ENCODE measurements around the gene TSEN15.
"Not testable (repeated sequence)": the region's sequence is repeated elsewhere in the genome, so short reads cannot be mapped to it uniquely, and the experiment has no call there.

The TSEN15 gene

DNA sequence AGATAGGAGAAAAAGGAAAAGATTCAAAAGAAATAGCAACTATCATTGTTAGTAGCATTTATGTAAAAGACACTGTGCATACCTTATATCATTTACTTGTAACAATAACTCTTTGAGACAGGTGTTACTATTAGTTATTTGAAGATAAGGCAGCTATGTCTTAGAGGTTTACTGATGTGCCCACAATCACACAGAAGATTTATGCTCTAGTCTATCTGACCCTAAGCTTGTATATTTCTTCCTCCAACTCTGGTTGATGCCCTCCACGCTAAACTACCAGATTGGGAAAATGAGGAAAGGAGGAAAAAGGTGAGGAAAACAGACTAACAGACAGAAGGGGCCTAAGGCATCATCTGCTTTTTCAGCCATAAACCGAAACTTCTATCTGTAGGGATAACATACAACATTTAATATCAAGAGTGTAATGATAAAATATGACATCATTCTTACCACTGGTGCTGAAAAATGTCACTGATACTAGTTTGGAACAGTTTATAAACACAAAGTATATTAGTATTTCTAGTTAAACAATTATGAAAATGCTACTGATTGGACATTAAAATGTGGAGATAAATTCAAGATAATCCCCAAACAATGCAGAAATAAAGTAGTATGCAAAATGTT is 19.1 kb upstream of the TSEN15 start:
- H3K9me3 ChIP-seq (ENCODE audit: control insufficient read depth, insufficient read depth, low read length) = no peaks in the 10 kb centered on the region
- no peak overlapping the region for H3K4me3 ChIP-seq (ENCODE audit: low read depth, low read length)
- H3K4me1 ChIP-seq (ENCODE audit: control insufficient read depth, insufficient read depth, low read length) = peaks cover 3% of the 10 kb centered on the region
- H3K36me3 ChIP-seq (ENCODE audit: control insufficient read depth, insufficient read depth, low read length) = no peaks in the 10 kb centered on the region
- H3K9ac ChIP-seq (ENCODE audit: low read depth, low read length) = no peak overlapping the region
- H3K27me3 ChIP-seq (ENCODE audit: control insufficient read depth, insufficient read depth, low read length) = peaks cover 69% of the 10 kb centered on the region

DNA sequence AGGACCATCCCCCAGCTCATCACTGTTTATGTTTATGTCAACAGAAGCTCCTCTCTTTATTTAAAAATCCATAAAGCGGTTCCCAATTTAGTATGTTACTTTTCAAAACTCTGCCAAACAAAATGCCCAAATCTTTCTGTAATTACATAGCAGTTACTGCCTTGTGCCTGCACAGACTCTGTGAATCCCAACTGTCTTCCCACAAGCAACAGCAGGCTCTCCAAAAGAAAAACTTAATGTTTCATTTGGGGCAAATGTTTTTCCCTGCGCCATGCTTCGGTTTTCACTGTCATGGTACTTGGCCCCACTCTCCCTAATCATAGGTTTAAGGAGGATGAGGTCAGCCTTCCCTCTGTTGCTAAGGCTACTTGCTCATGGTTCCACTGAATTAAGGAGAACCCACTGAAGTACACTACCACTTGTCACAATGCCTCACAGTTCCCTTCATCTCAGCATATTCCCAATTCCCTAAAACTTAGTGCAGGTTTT is 18.6 kb upstream of the TSEN15 start:
- Histone ChIP-seq H3K9me3 (ENCODE audit: control insufficient read depth, insufficient read depth, low read length) (no peaks in the 10 kb centered on the region), H3K9ac (ENCODE audit: low read depth, low read length) (no peak overlapping the region), H3K4me1 (ENCODE audit: control insufficient read depth, insufficient read depth, low read length) (peaks cover 3% of the 10 kb centered on the region), H3K27me3 (ENCODE audit: control insufficient read depth, insufficient read depth, low read length) (peaks cover 71% of the 10 kb centered on the region), H3K4me3 (ENCODE audit: low read depth, low read length) (no peak overlapping the region), H3K36me3 (ENCODE audit: control insufficient read depth, insufficient read depth, low read length) (no peaks in the 10 kb centered on the region)

DNA sequence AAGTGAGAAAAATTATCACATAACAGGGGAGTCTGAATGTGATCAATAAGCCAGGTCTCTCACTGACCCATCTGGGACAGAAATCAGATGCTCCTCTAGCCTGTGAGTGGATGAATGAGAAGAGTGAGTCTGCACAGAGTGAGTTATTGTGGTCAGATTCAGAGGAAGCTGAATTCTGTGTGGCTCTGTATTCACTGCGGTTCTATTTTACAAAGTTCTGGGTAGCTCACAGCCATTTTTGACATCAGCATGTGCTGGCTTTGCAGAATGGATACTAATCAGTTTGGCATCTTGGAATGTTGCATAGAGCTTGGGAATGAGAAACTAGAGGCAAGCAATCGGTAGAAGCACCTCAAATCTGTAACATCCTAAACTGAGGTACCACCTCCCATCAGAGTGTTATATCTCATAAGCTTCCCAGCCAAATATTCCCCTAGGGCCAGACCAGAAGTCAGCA is 17.8 kb upstream of the TSEN15 start:
- no peak overlapping the region for H3K9ac ChIP-seq (ENCODE audit: low read depth, low read length)
- peaks cover 72% of the 10 kb centered on the region for H3K27me3 ChIP-seq (ENCODE audit: control insufficient read depth, insufficient read depth, low read length)
- H3K36me3 ChIP-seq (ENCODE audit: control insufficient read depth, insufficient read depth, low read length) = no peaks in the 10 kb centered on the region
- H3K9me3 ChIP-seq (ENCODE audit: control insufficient read depth, insufficient read depth, low read length) = no peaks in the 10 kb centered on the region
- H3K4me1 ChIP-seq (ENCODE audit: control insufficient read depth, insufficient read depth, low read length) = peaks cover 3% of the 10 kb centered on the region
- H3K4me3 ChIP-seq (ENCODE audit: low read depth, low read length) = no peak overlapping the region

DNA sequence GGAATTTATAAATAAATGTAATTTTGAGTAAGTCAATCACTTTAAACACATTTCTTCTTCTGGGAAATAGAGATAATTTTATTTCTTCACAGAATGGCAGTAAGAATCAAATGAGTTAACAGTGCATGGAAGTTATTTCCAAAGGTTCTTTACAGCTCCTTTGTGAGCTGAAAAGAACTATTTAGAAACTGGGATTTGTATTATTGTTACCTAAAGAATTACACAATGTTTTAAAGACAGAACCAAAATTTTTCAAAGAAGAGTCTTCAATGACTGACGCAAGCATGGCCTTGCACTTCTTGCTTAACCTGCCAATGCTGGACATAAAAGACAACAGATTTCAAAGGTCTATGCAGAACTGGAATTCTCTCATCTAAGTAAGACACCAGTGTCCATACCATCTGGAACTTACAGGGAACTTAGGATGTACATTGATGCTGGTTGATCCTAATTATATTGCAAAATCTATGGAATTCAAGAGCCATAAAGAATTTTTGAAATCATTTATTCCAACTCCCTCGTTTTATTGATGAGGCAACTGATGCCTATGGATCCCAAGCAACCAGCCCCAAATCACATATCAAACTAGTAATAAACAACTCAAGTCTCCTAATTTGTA is 16.7 kb upstream of the TSEN15 start:
- Histone ChIP-seq H3K4me1 (ENCODE audit: control insufficient read depth, insufficient read depth, low read length) (peaks cover 3% of the 10 kb centered on the region), H3K9me3 (ENCODE audit: control insufficient read depth, insufficient read depth, low read length) (no peaks in the 10 kb centered on the region), H3K27me3 (ENCODE audit: control insufficient read depth, insufficient read depth, low read length) (peaks cover 83% of the 10 kb centered on the region), H3K36me3 (ENCODE audit: control insufficient read depth, insufficient read depth, low read length) (no peaks in the 10 kb centered on the region), H3K9ac (ENCODE audit: low read depth, low read length) (no peak overlapping the region), H3K4me3 (ENCODE audit: low read depth, low read length) (no peak overlapping the region)

DNA sequence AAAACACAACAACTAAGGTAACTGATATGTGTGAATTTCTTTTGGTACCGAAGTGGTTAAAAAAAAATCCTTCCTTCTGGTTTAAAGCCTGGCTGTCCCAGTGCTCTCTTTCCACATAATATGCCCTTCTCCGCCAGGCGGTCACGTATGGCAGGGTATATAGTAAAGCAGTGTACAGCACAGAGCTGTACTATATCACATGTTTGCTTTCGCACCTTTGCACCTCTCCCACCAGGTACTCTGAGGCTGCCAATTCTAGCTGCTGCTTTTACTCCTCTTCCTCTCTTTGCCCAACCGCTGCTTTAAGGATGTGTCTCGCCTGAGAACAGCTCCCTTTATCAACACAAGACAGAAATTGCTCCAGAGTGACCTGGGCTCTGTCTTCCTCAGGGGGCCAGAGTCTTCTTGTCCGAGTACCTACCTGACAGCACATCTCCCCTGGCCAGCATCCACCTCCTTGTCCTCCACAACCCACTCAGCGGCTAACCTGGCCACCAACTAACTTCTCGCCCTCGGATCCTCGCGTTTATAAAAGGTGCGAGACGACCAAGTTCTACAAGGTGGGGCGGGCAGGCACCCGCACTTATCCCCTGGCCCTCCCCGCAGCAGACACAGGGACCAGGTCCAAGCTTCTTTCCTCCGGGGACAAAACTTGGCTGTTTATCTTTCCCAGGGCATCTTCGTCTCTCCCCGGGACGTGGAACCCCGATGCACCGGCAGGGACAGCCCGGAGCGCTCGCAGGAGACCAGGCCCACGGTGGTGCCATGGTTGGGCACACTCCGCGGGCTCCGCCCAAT is 15.6 kb upstream of the TSEN15 start:
- Histone ChIP-seq H3K4me3 (ENCODE audit: low read depth, low read length) (peak overlapping the region; percentile 77), H3K36me3 (ENCODE audit: control insufficient read depth, insufficient read depth, low read length) (no peaks in the 10 kb centered on the region), H3K4me1 (ENCODE audit: control insufficient read depth, insufficient read depth, low read length) (peaks cover 3% of the 10 kb centered on the region), H3K27me3 (ENCODE audit: control insufficient read depth, insufficient read depth, low read length) (peaks cover 90% of the 10 kb centered on the region), H3K9ac (ENCODE audit: low read depth, low read length) (no peak overlapping the region), H3K9me3 (ENCODE audit: control insufficient read depth, insufficient read depth, low read length) (no peaks in the 10 kb centered on the region)

DNA sequence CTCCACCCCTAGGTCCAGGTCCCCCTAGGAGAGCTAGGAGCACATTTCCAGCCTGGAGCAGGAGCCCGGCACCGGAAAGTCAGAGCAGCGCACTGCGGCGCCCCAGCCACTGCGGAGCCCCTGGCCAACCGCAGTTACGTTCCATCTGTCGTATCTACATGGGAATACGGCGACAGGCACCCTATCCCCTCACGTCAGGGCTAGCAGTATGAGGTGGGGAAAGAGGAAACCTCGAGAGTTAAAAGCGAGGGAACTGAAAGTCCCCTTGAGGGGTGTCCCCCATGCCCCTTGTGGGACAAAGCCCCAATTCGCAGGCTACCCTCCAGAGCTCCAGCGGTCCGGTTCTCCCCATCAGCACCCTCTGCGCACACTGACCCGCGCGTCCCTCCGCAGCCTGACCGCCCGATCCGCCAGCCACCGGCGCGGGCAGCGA is 15.0 kb upstream of the TSEN15 start:
- no peaks in the 10 kb centered on the region for H3K9me3 ChIP-seq (ENCODE audit: control insufficient read depth, insufficient read depth, low read length)
- H3K27me3 ChIP-seq (ENCODE audit: control insufficient read depth, insufficient read depth, low read length) = peaks cover 84% of the 10 kb centered on the region
- H3K36me3 ChIP-seq (ENCODE audit: control insufficient read depth, insufficient read depth, low read length) = no peaks in the 10 kb centered on the region
- H3K9ac ChIP-seq (ENCODE audit: low read depth, low read length) = no peak overlapping the region
- peaks cover 3% of the 10 kb centered on the region for H3K4me1 ChIP-seq (ENCODE audit: control insufficient read depth, insufficient read depth, low read length)
- H3K4me3 ChIP-seq (ENCODE audit: low read depth, low read length) = peak overlapping the region; percentile 77

DNA sequence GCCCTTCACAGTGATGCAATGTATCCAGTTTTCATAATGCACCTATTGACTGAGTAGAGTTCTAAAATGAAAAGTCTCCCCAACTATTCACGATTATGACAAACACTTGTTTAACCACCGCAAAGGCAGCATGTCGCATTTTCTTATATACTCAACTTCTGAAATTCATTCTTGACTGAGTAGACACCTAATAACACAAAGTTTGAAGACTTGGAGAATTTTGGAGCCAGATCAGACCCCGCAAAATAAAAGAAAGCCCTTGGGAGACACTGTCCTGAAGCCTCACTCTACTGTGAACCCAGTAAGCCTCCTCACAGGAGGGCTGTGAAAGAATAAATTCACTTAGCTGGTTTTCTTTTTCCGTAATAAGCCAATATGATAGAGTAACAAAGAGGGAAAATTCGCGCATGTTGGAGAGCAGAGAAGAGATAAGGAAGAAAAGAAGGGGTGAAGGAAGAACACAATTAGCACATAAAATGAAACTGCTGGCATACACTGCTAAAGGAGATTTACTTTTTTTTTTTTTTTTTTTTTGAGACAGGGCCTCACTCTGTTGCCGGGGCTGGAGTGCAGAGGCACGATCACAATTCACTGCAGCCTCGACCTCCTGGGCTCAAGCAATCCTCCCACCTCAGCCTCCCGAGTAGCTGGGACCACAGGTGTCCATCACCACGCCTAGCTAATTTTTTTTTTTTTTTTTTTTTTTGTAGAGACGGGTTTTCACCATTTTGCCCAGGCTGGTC is 13.5 kb upstream of the TSEN15 start:
- peaks cover 71% of the 10 kb centered on the region for H3K27me3 ChIP-seq (ENCODE audit: control insufficient read depth, insufficient read depth, low read length)
- H3K36me3 ChIP-seq (ENCODE audit: control insufficient read depth, insufficient read depth, low read length) = no peaks in the 10 kb centered on the region
- no peaks in the 10 kb centered on the region for H3K9me3 ChIP-seq (ENCODE audit: control insufficient read depth, insufficient read depth, low read length)
- H3K9ac ChIP-seq (ENCODE audit: low read depth, low read length) = no peak overlapping the region
- peak overlapping the region; percentile 77 for H3K4me3 ChIP-seq (ENCODE audit: low read depth, low read length)
- peaks cover 3% of the 10 kb centered on the region for H3K4me1 ChIP-seq (ENCODE audit: control insufficient read depth, insufficient read depth, low read length)

DNA sequence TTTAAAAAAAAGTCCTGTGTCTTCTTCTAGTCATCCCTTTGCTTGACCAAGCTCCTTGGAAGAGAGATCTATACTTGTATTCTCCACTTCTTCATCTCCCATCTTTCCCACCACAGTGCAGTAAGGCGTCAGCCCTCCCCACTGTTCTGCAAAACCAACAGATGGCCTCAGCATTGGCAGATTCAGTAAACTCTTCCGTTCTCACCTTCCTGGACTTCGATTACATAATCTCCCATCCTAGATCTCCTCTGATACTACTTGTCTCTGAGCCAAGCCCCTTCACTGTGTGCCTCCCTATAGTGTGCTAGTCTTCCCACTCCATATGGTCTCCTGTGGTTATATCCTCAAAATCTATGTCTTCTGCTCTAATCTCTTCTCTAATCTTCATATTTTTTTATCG is 12.4 kb upstream of the TSEN15 start:
- Histone ChIP-seq H3K9me3 (ENCODE audit: control insufficient read depth, insufficient read depth, low read length) (no peaks in the 10 kb centered on the region), H3K27me3 (ENCODE audit: control insufficient read depth, insufficient read depth, low read length) (peaks cover 60% of the 10 kb centered on the region), H3K4me3 (ENCODE audit: low read depth, low read length) (no peak overlapping the region), H3K4me1 (ENCODE audit: control insufficient read depth, insufficient read depth, low read length) (peaks cover 3% of the 10 kb centered on the region), H3K36me3 (ENCODE audit: control insufficient read depth, insufficient read depth, low read length) (no peaks in the 10 kb centered on the region), H3K9ac (ENCODE audit: low read depth, low read length) (no peak overlapping the region)

DNA sequence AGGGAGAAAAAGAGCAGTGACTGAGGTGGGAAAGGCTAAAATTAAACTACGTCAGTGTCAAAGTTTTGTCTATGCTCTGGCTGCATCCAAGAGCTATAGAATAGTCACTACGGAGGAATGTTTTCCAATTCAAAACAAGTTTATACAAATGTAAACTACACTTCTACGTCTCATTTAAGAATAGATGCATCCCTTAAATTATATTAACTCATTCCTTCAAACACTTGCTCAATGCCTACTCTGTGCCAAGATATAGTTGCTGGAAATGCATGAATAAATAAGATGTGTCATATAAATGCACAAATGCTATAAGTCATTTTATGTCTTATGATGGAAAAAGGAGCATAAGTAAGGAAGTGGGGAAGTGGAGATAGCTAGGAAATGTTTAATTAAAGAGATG is 9.8 kb upstream of the TSEN15 start:
- Histone ChIP-seq H3K9ac (ENCODE audit: low read depth, low read length) (no peak overlapping the region), H3K4me3 (ENCODE audit: low read depth, low read length) (no peak overlapping the region), H3K9me3 (ENCODE audit: control insufficient read depth, insufficient read depth, low read length) (no peaks in the 10 kb centered on the region), H3K4me1 (ENCODE audit: control insufficient read depth, insufficient read depth, low read length) (no peaks in the 10 kb centered on the region), H3K27me3 (ENCODE audit: control insufficient read depth, insufficient read depth, low read length) (peaks cover 34% of the 10 kb centered on the region), H3K36me3 (ENCODE audit: control insufficient read depth, insufficient read depth, low read length) (no peaks in the 10 kb centered on the region)

DNA sequence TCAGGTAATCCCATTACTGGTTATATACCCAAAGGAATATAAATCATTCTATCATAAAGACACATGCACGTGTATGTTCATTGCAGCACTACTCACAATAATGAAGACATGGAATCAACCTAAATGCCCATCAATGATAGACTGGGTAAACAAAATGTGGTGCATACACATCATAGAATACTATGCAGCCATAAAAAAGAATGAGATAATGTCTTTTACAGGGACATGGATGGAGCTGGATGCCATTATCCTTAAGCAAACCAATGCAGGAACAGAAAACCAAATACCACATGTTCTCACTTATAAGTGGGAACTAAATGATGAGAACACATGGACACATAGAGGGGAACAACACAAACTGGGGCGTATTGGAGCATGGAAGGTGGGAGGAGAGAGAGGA is 8.2 kb upstream of the TSEN15 start:
- not testable (repeated sequence) for H3K9ac ChIP-seq (ENCODE audit: low read depth, low read length); H3K4me1 ChIP-seq (ENCODE audit: control insufficient read depth, insufficient read depth, low read length); H3K9me3 ChIP-seq (ENCODE audit: control insufficient read depth, insufficient read depth, low read length); H3K36me3 ChIP-seq (ENCODE audit: control insufficient read depth, insufficient read depth, low read length); H3K4me3 ChIP-seq (ENCODE audit: low read depth, low read length)
- H3K27me3 ChIP-seq (ENCODE audit: control insufficient read depth, insufficient read depth, low read length) = peaks cover 23% of the 10 kb centered on the region

DNA sequence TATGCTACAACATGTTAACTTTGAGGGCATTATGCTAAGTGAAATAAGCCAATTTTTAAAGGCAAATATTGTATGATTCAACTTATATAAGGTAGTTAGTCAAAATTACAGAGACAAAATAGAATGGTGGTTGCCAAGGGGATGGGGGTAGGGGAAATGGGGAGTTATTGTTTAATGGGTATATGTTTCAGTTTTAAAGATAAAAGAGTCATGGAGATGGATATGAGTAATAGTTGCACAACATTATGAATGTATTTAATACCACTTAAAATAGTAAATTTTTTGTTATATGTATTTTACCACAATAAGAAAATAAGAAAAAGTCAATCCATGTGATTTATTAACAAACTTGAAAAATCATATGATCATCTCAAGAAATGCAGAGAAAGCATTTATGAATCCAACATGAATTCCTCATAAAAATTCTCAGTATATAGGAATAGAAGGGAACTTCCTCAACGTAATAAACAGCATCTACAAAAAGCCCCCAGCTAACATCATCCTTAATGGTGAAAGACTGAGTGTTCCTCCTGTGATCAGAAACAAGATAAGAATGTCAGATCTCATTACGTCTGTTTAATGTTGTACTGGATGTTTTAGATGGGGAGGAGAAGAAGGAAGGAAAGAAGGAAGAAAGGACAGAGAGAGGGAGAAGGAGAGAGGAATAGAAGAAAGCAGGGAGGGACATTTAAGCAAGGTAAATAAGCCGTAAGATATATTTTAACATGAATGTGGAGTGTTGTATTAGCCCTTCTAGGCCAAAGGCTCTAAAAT is 6.7 kb upstream of the TSEN15 start:
- peaks cover 8% of the 10 kb centered on the region for H3K27me3 ChIP-seq (ENCODE audit: control insufficient read depth, insufficient read depth, low read length)
- H3K4me3 ChIP-seq (ENCODE audit: low read depth, low read length) = no peak overlapping the region
- H3K9ac ChIP-seq (ENCODE audit: low read depth, low read length) = no peak overlapping the region

More for the DNA sequence above, 6.7 kb upstream of the TSEN15 start:
- no peaks in the 10 kb centered on the region for H3K9me3 ChIP-seq (ENCODE audit: control insufficient read depth, insufficient read depth, low read length)
- H3K36me3 ChIP-seq (ENCODE audit: control insufficient read depth, insufficient read depth, low read length) = no peaks in the 10 kb centered on the region
- peaks cover 13% of the 10 kb centered on the region for H3K4me1 ChIP-seq (ENCODE audit: control insufficient read depth, insufficient read depth, low read length)

All from iPS-15b (cell line).